CD4-positive, alpha-beta T cell treated with Interleukin-17A for 4 hours (primary cell): Measurements from ENCODE around the gene OR10H5.

Experiments
- DNase-seq: peaks from one replicate; pipeline ENCODE4 v3.0.0-alpha.2; 2020; ENCODE audit warnings: mixed read lengths

OR10H5 gene

DNA sequence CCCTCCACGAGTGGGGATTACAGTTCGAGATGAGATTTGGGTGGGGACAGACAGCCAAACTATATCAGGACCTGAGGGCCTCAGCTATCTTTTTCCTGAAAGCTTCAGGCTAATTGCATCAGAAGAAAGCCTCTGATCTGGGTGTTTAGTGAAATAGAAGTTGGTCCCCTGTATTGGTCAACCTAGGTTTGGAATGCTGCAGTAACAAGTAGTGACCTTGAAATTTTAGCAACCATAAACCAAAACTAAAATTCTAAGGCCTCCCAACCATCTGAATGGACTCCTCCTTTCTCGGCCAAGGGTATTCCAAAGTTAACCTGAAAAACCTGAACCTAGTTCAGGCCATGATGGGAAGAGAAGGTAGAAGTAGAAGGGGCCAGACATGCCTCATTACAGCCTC lies 62.9 kb downstream of the OR10H5 start:
- DNase-seq: no peak
